ENCODE results near the gene TYRO3.
"Not testable (repeated sequence)": the region's sequence is repeated elsewhere in the genome, so short reads cannot be mapped to it uniquely, and the experiment has no call there.

TYRO3 gene

DNA sequence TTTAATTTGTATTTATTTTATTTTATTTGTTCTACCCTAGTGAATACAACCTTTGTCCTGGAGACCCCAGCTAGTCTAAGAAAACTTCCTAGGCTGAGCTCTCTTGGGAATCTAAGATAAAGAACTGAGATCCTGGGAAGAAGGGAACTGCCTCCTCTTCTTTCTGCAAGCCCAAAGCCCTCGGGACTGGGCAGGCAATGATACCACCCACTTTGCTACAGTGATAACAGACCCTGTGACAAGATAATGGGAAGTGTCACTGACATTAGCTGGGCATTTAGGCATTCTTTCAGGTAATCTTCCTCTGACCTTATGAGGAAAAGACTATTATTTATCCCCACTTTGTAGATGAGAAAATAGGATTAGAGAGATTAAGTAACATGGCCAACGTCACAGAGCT lies 15.1 kb downstream of the TYRO3 start:
- H3K4me3 ChIP-seq (ENCODE audit: low read length): no peak overlapping the region
- no peak for TF ChIP-seq ZNF274 (IDR thresholded peaks at IDR 0.05; ENCODE audit: low read depth, low read length)

DNA sequence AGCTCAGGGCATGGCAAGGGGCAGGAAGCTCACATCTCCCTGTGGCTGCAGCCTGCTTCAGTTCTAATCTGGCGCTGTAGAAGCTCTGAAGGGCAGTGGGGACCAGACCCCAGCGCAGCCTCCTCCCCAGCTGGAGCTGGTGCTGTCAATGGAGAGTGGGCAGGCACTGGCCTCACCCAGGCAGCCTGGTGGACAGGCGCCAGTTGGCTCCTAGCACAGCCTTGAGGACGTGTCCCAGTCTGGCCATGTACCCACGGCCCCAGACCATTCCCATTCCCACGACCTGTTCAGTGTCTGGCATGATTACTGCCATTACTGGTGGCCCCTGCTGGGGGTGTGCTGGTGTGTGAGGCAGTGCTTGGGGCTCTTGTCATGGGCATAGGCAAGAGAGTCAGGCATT lies 16.3 kb downstream of the TYRO3 start:
- H3K4me3 ChIP-seq (ENCODE audit: low read length): no peak overlapping the region
- no peak for TF ChIP-seq ZNF274 (IDR thresholded peaks at IDR 0.05; ENCODE audit: low read depth, low read length)

DNA sequence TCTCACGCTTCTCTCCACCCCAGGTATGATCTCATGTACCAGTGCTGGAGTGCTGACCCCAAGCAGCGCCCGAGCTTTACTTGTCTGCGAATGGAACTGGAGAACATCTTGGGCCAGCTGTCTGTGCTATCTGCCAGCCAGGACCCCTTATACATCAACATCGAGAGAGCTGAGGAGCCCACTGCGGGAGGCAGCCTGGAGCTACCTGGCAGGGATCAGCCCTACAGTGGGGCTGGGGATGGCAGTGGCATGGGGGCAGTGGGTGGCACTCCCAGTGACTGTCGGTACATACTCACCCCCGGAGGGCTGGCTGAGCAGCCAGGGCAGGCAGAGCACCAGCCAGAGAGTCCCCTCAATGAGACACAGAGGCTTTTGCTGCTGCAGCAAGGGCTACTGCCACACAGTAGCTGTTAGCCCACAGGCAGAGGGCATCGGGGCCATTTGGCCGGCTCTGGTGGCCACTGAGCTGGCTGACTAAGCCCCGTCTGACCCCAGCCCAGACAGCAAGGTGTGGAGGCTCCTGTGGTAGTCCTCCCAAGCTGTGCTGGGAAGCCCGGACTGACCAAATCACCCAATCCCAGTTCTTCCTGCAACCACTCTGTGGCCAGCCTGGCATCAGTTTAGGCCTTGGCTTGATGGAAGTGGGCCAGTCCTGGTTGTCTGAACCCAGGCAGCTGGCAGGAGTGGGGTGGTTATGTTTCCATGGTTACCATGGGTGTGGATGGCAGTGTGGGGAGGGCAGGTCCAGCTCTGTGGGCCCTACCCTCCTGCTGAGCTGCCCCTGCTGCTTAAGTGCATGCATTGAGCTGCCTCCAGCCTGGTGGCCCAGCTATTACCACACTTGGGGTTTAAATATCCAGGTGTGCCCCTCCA lies 19.1 kb downstream of the TYRO3 start:
- TF ChIP-seq ZNF274 (IDR thresholded peaks at IDR 0.05; ENCODE audit: low read depth, low read length): no peak
- no peak overlapping the region for H3K4me3 ChIP-seq (ENCODE audit: low read length)

DNA sequence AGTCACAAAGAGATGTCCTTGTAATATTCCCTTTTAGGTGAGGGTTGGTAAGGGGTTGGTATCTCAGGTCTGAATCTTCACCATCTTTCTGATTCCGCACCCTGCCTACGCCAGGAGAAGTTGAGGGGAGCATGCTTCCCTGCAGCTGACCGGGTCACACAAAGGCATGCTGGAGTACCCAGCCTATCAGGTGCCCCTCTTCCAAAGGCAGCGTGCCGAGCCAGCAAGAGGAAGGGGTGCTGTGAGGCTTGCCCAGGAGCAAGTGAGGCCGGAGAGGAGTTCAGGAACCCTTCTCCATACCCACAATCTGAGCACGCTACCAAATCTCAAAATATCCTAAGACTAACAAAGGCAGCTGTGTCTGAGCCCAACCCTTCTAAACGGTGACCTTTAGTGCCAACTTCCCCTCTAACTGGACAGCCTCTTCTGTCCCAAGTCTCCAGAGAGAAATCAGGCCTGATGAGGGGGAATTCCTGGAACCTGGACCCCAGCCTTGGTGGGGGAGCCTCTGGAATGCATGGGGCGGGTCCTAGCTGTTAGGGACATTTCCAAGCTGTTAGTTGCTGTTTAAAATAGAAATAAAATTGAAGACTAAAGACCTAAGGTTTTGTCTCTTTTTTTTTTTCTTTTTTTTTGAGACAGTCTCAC lies 19.8 kb downstream of the TYRO3 start:
- no peak overlapping the region for H3K4me3 ChIP-seq (ENCODE audit: low read length)
- no peak for TF ChIP-seq ZNF274 (IDR thresholded peaks at IDR 0.05; ENCODE audit: low read depth, low read length)

- no peak overlapping the region for H3K4me3 ChIP-seq (ENCODE audit: low read length)
- TF ChIP-seq ZNF274 (IDR thresholded peaks at IDR 0.05; ENCODE audit: low read depth, low read length): no peak
These were observed 22.1 kb downstream of the TYRO3 start for GRCh38 chr15:41581110-41581509.

- no peak overlapping the region for H3K4me3 ChIP-seq (ENCODE audit: low read length)
- TF ChIP-seq ZNF274 (IDR thresholded peaks at IDR 0.05; ENCODE audit: low read depth, low read length): no peak
These were observed 24.8 kb downstream of the TYRO3 start for GRCh38 chr15:41583795-41584194.

- TF ChIP-seq ZNF274 (IDR thresholded peaks at IDR 0.05; ENCODE audit: low read depth, low read length): no peak
- H3K4me3 ChIP-seq (ENCODE audit: low read length): no peak overlapping the region; the same call in 1 of the 2 replicates
These were observed 25.7 kb downstream of the TYRO3 start for GRCh38 chr15:41584636-41585126.

GRCh38 chr15:41585127-41586047 lies 26.4 kb downstream of the TYRO3 start:
- TF ChIP-seq ZNF274 (IDR thresholded peaks at IDR 0.05; ENCODE audit: low read depth, low read length): no peak

GRCh38 chr15:41586531-41587282 lies 27.7 kb downstream of the TYRO3 start:
- not testable (repeated sequence) for H3K4me3 ChIP-seq (ENCODE audit: low read length)

More at GRCh38 chr15:41585127-41586047, 26.4 kb downstream of the TYRO3 start:
- peak overlapping the region; percentile 40; the same call in 1 of the 2 replicates for H3K4me3 ChIP-seq (ENCODE audit: low read length)

DNA sequence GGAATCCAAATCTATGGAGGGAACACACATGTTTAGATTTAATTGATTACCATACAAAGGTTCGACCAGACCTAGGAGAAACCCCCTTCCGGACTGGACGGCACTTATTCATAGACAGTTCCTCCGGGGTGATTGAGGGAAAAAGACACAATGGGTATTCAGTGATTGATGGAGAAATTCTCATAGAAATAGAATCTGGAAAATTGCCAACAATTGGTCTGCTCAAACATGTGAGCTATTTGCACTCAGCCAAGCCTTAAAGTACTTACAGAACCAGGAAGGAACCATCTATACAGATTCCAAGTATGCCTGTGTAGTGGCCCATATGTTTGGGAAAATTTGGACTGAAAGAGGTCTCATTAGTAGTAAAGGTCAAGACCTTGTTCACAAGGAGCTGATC lies 30.0 kb downstream of the TYRO3 start:
- H3K4me3 ChIP-seq (ENCODE audit: low read length): not testable (repeated sequence)

DNA sequence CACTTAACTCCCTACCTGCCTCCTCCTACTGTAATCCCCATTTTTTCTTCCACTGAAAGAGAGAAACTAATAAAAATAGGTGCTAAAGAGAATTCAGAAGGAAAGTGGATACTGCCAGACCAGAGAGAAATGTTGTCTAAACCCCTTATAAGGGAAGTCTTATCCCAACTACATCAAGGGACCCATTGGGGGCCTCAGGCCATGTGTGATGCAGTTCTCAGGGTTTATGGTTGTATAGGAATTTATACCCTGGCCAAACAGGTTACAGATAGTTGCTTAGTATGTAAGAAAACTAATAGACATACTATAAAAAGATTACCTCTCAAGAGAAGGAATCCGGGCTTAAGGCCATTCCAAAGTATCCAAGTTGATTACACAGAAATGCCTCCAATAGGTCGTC lies 30.6 kb downstream of the TYRO3 start:
- not testable (repeated sequence) for H3K4me3 ChIP-seq (ENCODE audit: low read length)

DNA sequence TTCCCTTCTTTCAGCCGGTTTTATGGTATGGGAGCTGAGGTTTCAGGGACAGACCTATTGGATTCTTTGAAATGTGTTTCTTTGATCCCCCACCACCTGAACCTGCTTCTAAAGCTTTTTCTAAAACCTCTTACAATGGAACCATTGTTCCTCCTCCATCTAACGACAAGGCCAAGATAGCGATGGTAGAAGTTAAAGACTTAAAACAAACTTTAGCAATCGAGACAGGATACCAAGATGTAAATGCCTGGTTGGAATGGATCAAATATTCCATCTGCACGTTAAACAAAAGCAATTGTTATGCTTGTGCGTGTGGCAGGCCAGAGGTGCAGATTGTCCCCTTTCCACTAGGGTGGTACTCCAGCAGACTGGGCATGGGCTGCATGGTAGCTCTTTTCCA lies 32.2 kb downstream of the TYRO3 start:
- not testable (repeated sequence) for H3K4me3 ChIP-seq (ENCODE audit: low read length)

- H3K4me3 ChIP-seq (ENCODE audit: low read length): not testable (repeated sequence)
These were observed 33.7 kb downstream of the TYRO3 start for GRCh38 chr15:41592718-41593117.
